AG09319 (cell line): Measurements from ENCODE around the gene PRKD1.
A peak's percentile ranks its signal among the peaks of the same experiment; 100 is the strongest.

Experiments
- DNase-seq: peaks from one replicate; pipeline ENCODE4 v3.0.0-alpha.2; 2010; ENCODE audit warnings: low read depth; ENCODE audit errors: extremely low read depth
- TF ChIP-seq, protein P1 (sequence below): IDR thresholded peaks from 2 replicates; pipeline ENCODE4 v1.5.1; 2011; ENCODE audit warnings: low read depth, mild to moderate bottlenecking, inconsistent platforms, low read length, moderate library complexity

PRKD1 gene

DNA sequence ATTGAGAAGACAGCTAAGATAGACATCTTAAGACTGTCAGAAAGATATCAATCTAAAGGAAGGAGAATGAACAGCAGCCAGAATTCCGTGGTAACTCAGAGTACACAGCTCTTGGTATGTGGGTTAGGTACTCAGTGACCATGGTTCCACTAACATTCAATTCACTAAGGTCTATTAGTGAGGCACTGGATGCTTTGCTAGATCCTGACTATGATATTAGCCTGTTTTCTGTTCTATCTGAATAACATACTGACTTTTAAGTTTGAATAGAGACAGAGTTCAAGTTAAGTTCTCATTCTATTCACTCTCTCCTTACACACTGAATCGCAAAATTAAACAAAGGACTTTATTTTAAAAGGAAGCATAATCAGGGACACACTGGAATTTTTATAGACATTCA is 106.4 kb downstream of the PRKD1 start:
- no peak for DNase-seq
- TF ChIP-seq, protein P1, sequence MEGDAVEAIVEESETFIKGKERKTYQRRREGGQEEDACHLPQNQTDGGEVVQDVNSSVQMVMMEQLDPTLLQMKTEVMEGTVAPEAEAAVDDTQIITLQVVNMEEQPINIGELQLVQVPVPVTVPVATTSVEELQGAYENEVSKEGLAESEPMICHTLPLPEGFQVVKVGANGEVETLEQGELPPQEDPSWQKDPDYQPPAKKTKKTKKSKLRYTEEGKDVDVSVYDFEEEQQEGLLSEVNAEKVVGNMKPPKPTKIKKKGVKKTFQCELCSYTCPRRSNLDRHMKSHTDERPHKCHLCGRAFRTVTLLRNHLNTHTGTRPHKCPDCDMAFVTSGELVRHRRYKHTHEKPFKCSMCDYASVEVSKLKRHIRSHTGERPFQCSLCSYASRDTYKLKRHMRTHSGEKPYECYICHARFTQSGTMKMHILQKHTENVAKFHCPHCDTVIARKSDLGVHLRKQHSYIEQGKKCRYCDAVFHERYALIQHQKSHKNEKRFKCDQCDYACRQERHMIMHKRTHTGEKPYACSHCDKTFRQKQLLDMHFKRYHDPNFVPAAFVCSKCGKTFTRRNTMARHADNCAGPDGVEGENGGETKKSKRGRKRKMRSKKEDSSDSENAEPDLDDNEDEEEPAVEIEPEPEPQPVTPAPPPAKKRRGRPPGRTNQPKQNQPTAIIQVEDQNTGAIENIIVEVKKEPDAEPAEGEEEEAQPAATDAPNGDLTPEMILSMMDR = no peak

DNA sequence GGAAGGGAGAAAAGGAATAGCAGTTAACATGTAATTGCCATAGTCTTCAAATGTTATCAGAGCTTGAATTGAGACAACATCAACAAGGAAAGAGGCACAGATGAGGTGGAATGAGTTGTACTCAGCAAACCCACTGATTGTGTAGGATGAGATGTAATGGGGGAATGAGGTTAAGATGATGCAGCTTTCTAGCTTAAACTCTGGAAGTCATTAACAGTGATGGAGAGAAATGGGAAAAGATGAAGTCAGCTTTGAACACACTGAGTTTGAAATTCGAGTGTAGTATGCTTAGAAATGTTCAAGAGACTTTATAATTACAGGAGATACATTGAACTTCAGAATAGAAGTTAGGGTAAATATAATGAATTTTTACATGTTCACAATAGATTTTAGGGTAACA is 106.9 kb downstream of the PRKD1 start:
- no peak for DNase-seq
- TF ChIP-seq, protein P1 = no peak

GRCh38 chr14:29817767-29818405 is 109.8 kb downstream of the PRKD1 start:
- no peak for DNase-seq
- TF ChIP-seq, protein P1 = no peak

GRCh38 chr14:29815016-29815674 is 112.5 kb downstream of the PRKD1 start:
- DNase-seq = no peak
- TF ChIP-seq, protein P1 = no peak

- no peak for DNase-seq
- TF ChIP-seq, protein P1 = no peak
These were observed 113.3 kb downstream of the PRKD1 start for GRCh38 chr14:29814156-29815015.

DNA sequence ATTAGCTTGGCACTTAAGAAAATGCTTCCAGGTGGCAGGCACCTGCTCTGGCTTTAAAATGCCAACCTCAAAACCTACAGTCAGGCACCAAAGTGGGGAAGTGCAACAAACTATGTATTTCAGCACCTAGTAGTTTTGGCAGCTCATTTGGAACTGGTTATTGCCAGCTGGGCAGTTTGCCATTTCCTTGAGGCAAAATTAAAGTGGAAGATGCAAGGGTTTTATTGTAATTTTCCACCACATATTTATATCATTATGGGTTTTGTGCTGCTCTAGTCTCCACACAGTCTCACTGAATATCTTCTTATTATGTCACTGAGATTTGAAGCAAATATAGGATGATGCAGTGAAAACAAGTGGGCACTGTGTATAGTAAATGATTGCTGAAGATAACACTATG is 117.0 kb downstream of the PRKD1 start:
- DNase-seq = peak; percentile 36
- TF ChIP-seq, protein P1 = no peak

- no peak for DNase-seq
- TF ChIP-seq, protein P1 = no peak
These were observed 117.6 kb downstream of the PRKD1 start for GRCh38 chr14:29810064-29810463.
